ENCODE measurements around the gene FAM120AOS. TPM values are rescaled to one million over a fixed set of nuclear protein-coding genes. Genes with fewer than 3 reads are reported as not detected.

FAM120AOS gene
- total and polyA plus RNA-seq, 2 experiments from 2014 or later = 56.0 to 62.4 TPM

- Histone ChIP-seq H3K4me2 (no peak overlapping the region), H3K9me3 (ENCODE audit: low read depth) (no peaks in the 10 kb centered on the region), H3K4me1 (ENCODE audit: insufficient read depth) (peaks cover 4% of the 10 kb centered on the region), H3K27ac (no peak overlapping the region), H3K36me3 (replicated peaks; ENCODE audit: insufficient read depth, low read depth) (no peaks in the 10 kb centered on the region), H3K27me3 (no peaks in the 10 kb centered on the region), H3K4me3 (no peak overlapping the region), H2AFZ (no peak overlapping the region), H4K20me1 (ENCODE audit: insufficient read depth, poor library complexity, severe bottlenecking) (no peaks in the 10 kb centered on the region), H3K79me2 (peaks cover 43% of the 10 kb centered on the region), H3K9me2 (replicated peaks; ENCODE audit: insufficient read depth) (no peaks in the 10 kb centered on the region)
- DNase-seq (ENCODE audit: low spot score) = no peak
- TF ChIP-seq EZH2phosphoT487 (IDR thresholded peaks at IDR 0.05; ENCODE audit: low read depth, severe bottlenecking, unreplicated experiment) (no peak), EZH2 (IDR thresholded peaks at IDR 0.05; ENCODE audit: borderline replicate concordance) (no peak), CTCF (IDR thresholded peaks at IDR 0.05; ENCODE audit: poor library complexity) (no peak)
- 78% methylated on average over 3 of the region's 3 CpGs for WGBS (ENCODE audit: low lambda C conversion rate, missing lambda C conversion rate)
Observed at GRCh38 chr9:93496285-93496684, 42.9 kb upstream of the FAM120AOS start.

- H3K9me3 ChIP-seq (ENCODE audit: low read depth) = no peaks in the 10 kb centered on the region
- no peak for TF ChIP-seq CTCF (IDR thresholded peaks at IDR 0.05; ENCODE audit: poor library complexity)
- no peak for TF ChIP-seq EZH2 (IDR thresholded peaks at IDR 0.05; ENCODE audit: borderline replicate concordance)
- no peak for TF ChIP-seq EZH2phosphoT487 (IDR thresholded peaks at IDR 0.05; ENCODE audit: low read depth, severe bottlenecking, unreplicated experiment)
- DNase-seq (ENCODE audit: low spot score) = no peak
- no peaks in the 10 kb centered on the region for H3K36me3 ChIP-seq (replicated peaks; ENCODE audit: insufficient read depth, low read depth)
- no peak overlapping the region for H3K27ac ChIP-seq
- no peak overlapping the region for H3K4me3 ChIP-seq
- WGBS (ENCODE audit: low lambda C conversion rate, missing lambda C conversion rate) = 94% methylated on average over 12 of the region's 12 CpGs
- peaks cover 55% of the 10 kb centered on the region for H3K79me2 ChIP-seq
- H3K9me2 ChIP-seq (replicated peaks; ENCODE audit: insufficient read depth) = no peaks in the 10 kb centered on the region
- no peaks in the 10 kb centered on the region for H3K27me3 ChIP-seq
- H4K20me1 ChIP-seq (ENCODE audit: insufficient read depth, poor library complexity, severe bottlenecking) = no peaks in the 10 kb centered on the region
- no peak overlapping the region for H3K4me2 ChIP-seq
- H3K4me1 ChIP-seq (ENCODE audit: insufficient read depth) = no peaks in the 10 kb centered on the region
- no peak overlapping the region for H2AFZ ChIP-seq
Observed at GRCh38 chr9:93493949-93494348, 40.6 kb upstream of the FAM120AOS start.

GRCh38 chr9:93492327-93492726 is 38.9 kb upstream of the FAM120AOS start:
- no peaks in the 10 kb centered on the region for H4K20me1 ChIP-seq (ENCODE audit: insufficient read depth, poor library complexity, severe bottlenecking)
- no peak for TF ChIP-seq EZH2 (IDR thresholded peaks at IDR 0.05; ENCODE audit: borderline replicate concordance)
- no peak for TF ChIP-seq EZH2phosphoT487 (IDR thresholded peaks at IDR 0.05; ENCODE audit: low read depth, severe bottlenecking, unreplicated experiment)
- no peak for TF ChIP-seq CTCF (IDR thresholded peaks at IDR 0.05; ENCODE audit: poor library complexity)
- no peaks in the 10 kb centered on the region for H3K4me1 ChIP-seq (ENCODE audit: insufficient read depth)
- H3K36me3 ChIP-seq (replicated peaks; ENCODE audit: insufficient read depth, low read depth) = no peaks in the 10 kb centered on the region
- no peaks in the 10 kb centered on the region for H3K9me2 ChIP-seq (replicated peaks; ENCODE audit: insufficient read depth)
- no peak overlapping the region for H3K4me2 ChIP-seq
- H2AFZ ChIP-seq = no peak overlapping the region
- no peaks in the 10 kb centered on the region for H3K27me3 ChIP-seq
- no peak overlapping the region for H3K4me3 ChIP-seq
- DNase-seq (ENCODE audit: low spot score) = no peak
- 60% methylated on average over 5 of the region's 5 CpGs for WGBS (ENCODE audit: low lambda C conversion rate, missing lambda C conversion rate)
- H3K9me3 ChIP-seq (ENCODE audit: low read depth) = no peaks in the 10 kb centered on the region
- no peak overlapping the region for H3K27ac ChIP-seq
- H3K79me2 ChIP-seq = peaks cover 67% of the 10 kb centered on the region
